ENCODE measurements around the gene ANXA9.
A peak's percentile ranks its signal among the peaks of the same experiment; 100 is the strongest.

The ANXA9 gene

GRCh38 chr1:151002611-151003010 lies 20.5 kb downstream of the ANXA9 start:
- H3K27ac ChIP-seq = peak overlapping the region; percentile 10 to 54
- no peak for DNase-seq (ENCODE audit: low spot score)
- TF ChIP-seq CTCF (IDR thresholded peaks at IDR 0.05) = no peak
- peak overlapping the region; percentile 44 for H3K4me3 ChIP-seq

- peak overlapping the region; percentile 44 for H3K4me3 ChIP-seq
- TF ChIP-seq CTCF (IDR thresholded peaks at IDR 0.05) = no peak
- peak overlapping the region; percentile 10 to 54 for H3K27ac ChIP-seq
- DNase-seq (ENCODE audit: low spot score) = no peak
Observed at GRCh38 chr1:151003180-151003579, 21.1 kb downstream of the ANXA9 start.

- no peak for TF ChIP-seq CTCF (IDR thresholded peaks at IDR 0.05)
- H3K4me3 ChIP-seq = peak overlapping the region; percentile 79
- DNase-seq (ENCODE audit: low spot score) = no peak
- peak overlapping the region; percentile 64 to 94 for H3K27ac ChIP-seq
Observed at GRCh38 chr1:151005729-151006319, 23.7 kb downstream of the ANXA9 start.

- Histone ChIP-seq H3K27ac (peak within 1 kb of the TSS; percentile 64 to 94), H3K4me3 (peak within 1 kb of the TSS; percentile 91)
- peak; percentile 29 for TF ChIP-seq CTCF (IDR thresholded peaks at IDR 0.05)
- no peak for DNase-seq (ENCODE audit: low spot score)
Observed at GRCh38 chr1:151006327-151007052, 24.4 kb downstream of the ANXA9 start, which contains the start of gene MINDY1. Gene MINDY1 (minus strand): TSS chr1:151006902. CDS start chr1:151002617, 4,285 bp downstream.

GRCh38 chr1:151007853-151008243 lies 25.8 kb downstream of the ANXA9 start:
- peak overlapping the region; percentile 91 for H3K4me3 ChIP-seq
- DNase-seq (ENCODE audit: low spot score) = no peak

GRCh38 chr1:151008244-151009205 lies 26.4 kb downstream of the ANXA9 start, which contains the start of gene PRUNE1:
Gene PRUNE1 (plus strand): TSS chr1:151008449. CDS start chr1:151008633, 184 bp downstream.
- H3K4me3 ChIP-seq = peak within 1 kb of the TSS; percentile 91
- TF ChIP-seq CTCF (IDR thresholded peaks at IDR 0.05) = no peak
- DNase-seq (ENCODE audit: low spot score) = peak; percentile 98
- H3K27ac ChIP-seq = peak within 1 kb of the TSS; percentile 64 to 94

More at GRCh38 chr1:151007853-151008243, 25.8 kb downstream of the ANXA9 start:
- no peak for TF ChIP-seq CTCF (IDR thresholded peaks at IDR 0.05)
- H3K27ac ChIP-seq = peak overlapping the region; percentile 64 to 94
